K562 (cell line): ENCODE data around the gene PDE6H.

ENCODE experiments used
- CHD4 ChIP-seq: fragments of 200-600 bp; sonication (generic); IDR thresholded peaks from 3 replicates; pipeline ENCODE4 v1.6.1; 2012; ENCODE audit warnings: low read depth, mild to moderate bottlenecking, mixed read lengths, low read length, inconsistent platforms; ENCODE audit not compliant: insufficient read depth, insufficient replicate concordance, poor library complexity, severe bottlenecking
- DIDO1 ChIP-seq: fragments of 450-650 bp; IDR thresholded peaks from 2 replicates; pipeline ENCODE4 v1.6.1; 2016; ENCODE audit warnings: low read depth, missing biosample characterization, missing genetic modification characterization
- ESRRA ChIP-seq: fragments of 450-650 bp; IDR thresholded peaks from 2 replicates; pipeline ENCODE4 v1.6.1; 2014; ENCODE audit warnings: low read depth, mild to moderate bottlenecking, moderate library complexity, borderline replicate concordance
- EZH2 ChIP-seq: IDR thresholded peaks from 2 replicates; pipeline ENCODE4 v1.6.1; 2012; ENCODE audit warnings: low read depth, mild to moderate bottlenecking, inconsistent platforms, low read length, borderline replicate concordance
- GATAD2A ChIP-seq: fragments of 450-650 bp; IDR thresholded peaks from 2 replicates; pipeline ENCODE4 v1.6.1; 2017
- HNRNPL ChIP-seq: fragments of 200-400 bp; formaldehyde crosslinking; IDR thresholded peaks from 2 replicates; pipeline ENCODE4 v1.6.1; 2017; ENCODE audit warnings: low read depth, mild to moderate bottlenecking, low read length
- KAT7 ChIP-seq: sonication (generic); formaldehyde crosslinking; IDR thresholded peaks from 2 replicates; pipeline ENCODE4 v1.8.0; 2022; ENCODE audit warnings: missing genetic modification reagents, mild to moderate bottlenecking, borderline replicate concordance
- RFX5 ChIP-seq: IDR thresholded peaks from 2 replicates; pipeline ENCODE4 v1.6.1; 2011; ENCODE audit warnings: low read depth, mild to moderate bottlenecking, improper control_type of control experiment, low read length
- SPI1 ChIP-seq: IDR thresholded peaks from 2 replicates; pipeline ENCODE4 v1.6.1; 2011; ENCODE audit warnings: low read depth, low read length, control low read depth, borderline replicate concordance
- ZNF584 ChIP-seq: fragments of 200-800 bp; sonication (Bioruptor generic); IDR thresholded peaks from 2 replicates; pipeline ENCODE4 v1.6.1; 2016; ENCODE audit warnings: low read depth, mild to moderate bottlenecking, missing genetic modification characterization, missing compliant biosample characterization
- ZNF766 ChIP-seq: fragments of 200-800 bp; sonication (Bioruptor generic); conservative IDR thresholded peaks from 2 replicates; pipeline ENCODE4 v1.6.1; 2016; ENCODE audit warnings: missing genetic modification characterization, missing compliant biosample characterization
- TF ChIP-seq, protein P1 (sequence below): sonication (generic); formaldehyde crosslinking; IDR thresholded peaks from 2 replicates; pipeline ENCODE4 v1.8.0; 2022; ENCODE audit warnings: mild to moderate bottlenecking, low read depth, missing genetic modification reagents
- TF ChIP-seq, protein P2 (sequence below), 3 experiments: IDR thresholded peaks in 2 of 3; conservative IDR thresholded peaks in 1 of 3; 2 replicates each; pipeline ENCODE4 v1.5.1; 2011 to 2012; ENCODE audit warnings: low read length in 3 of 3, mild to moderate bottlenecking in 3 of 3, control low read depth in 2 of 3, improper control_type of control experiment in 1 of 3, inconsistent platforms in 1 of 3, low read depth in 1 of 3, mixed read lengths in 1 of 3, moderate library complexity in 1 of 3; ENCODE audit not compliant: insufficient read depth in 2 of 3
- TF ChIP-seq, protein P3 (sequence below): IDR thresholded peaks from 2 replicates; pipeline ENCODE4 v1.6.1; 2011; ENCODE audit warnings: borderline replicate concordance, low read depth, mild to moderate bottlenecking, moderate library complexity, low read length; ENCODE audit not compliant: insufficient read depth, poor library complexity, severe bottlenecking

DNA sequence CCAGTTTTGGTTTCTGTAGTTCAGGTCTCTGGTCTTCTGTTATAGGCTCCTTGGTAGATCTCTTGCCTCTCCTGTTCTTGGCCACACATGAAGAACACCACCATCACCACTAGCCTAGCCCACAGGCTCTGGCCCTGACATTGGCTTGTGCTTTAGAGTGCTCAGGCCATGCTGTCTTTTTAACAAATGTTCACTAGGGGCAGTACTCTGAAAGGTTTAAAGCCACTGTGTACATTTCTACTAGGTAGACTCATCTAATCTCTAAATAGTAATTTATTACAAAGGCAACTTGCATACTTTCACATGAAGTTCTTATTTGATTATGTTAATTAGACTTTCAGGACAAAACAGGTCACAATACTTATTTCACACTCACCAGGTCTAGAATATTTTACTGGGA lies 38.3 kb downstream of the PDE6H start:
- TF ChIP-seq EZH2: no peak
- no peak for TF ChIP-seq SPI1
- TF ChIP-seq KAT7 (CRISPR knock-in tag): no peak
- TF ChIP-seq DIDO1: no peak
- TF ChIP-seq, protein P1, sequence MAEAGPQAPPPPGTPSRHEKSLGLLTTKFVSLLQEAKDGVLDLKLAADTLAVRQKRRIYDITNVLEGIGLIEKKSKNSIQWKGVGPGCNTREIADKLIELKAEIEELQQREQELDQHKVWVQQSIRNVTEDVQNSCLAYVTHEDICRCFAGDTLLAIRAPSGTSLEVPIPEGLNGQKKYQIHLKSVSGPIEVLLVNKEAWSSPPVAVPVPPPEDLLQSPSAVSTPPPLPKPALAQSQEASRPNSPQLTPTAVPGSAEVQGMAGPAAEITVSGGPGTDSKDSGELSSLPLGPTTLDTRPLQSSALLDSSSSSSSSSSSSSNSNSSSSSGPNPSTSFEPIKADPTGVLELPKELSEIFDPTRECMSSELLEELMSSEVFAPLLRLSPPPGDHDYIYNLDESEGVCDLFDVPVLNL (CRISPR knock-in tag): no peak
- no peak for TF ChIP-seq ESRRA
- TF ChIP-seq, protein P2, sequence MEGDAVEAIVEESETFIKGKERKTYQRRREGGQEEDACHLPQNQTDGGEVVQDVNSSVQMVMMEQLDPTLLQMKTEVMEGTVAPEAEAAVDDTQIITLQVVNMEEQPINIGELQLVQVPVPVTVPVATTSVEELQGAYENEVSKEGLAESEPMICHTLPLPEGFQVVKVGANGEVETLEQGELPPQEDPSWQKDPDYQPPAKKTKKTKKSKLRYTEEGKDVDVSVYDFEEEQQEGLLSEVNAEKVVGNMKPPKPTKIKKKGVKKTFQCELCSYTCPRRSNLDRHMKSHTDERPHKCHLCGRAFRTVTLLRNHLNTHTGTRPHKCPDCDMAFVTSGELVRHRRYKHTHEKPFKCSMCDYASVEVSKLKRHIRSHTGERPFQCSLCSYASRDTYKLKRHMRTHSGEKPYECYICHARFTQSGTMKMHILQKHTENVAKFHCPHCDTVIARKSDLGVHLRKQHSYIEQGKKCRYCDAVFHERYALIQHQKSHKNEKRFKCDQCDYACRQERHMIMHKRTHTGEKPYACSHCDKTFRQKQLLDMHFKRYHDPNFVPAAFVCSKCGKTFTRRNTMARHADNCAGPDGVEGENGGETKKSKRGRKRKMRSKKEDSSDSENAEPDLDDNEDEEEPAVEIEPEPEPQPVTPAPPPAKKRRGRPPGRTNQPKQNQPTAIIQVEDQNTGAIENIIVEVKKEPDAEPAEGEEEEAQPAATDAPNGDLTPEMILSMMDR (IDR thresholded peaks at IDR 0.05 in 2 of 3, conservative IDR thresholded peaks at IDR 0.05 in 1 of 3; ENCODE audit: insufficient read depth in 2 of 3, low read depth in 1 of 3, low read length in 3 of 3): no peak
- TF ChIP-seq GATAD2A: no peak
- no peak for TF ChIP-seq ZNF766
- TF ChIP-seq RFX5: no peak
- TF ChIP-seq, protein P3, sequence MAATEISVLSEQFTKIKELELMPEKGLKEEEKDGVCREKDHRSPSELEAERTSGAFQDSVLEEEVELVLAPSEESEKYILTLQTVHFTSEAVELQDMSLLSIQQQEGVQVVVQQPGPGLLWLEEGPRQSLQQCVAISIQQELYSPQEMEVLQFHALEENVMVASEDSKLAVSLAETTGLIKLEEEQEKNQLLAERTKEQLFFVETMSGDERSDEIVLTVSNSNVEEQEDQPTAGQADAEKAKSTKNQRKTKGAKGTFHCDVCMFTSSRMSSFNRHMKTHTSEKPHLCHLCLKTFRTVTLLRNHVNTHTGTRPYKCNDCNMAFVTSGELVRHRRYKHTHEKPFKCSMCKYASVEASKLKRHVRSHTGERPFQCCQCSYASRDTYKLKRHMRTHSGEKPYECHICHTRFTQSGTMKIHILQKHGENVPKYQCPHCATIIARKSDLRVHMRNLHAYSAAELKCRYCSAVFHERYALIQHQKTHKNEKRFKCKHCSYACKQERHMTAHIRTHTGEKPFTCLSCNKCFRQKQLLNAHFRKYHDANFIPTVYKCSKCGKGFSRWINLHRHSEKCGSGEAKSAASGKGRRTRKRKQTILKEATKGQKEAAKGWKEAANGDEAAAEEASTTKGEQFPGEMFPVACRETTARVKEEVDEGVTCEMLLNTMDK: no peak
- TF ChIP-seq ZNF584 (CRISPR knock-in tag): no peak
- TF ChIP-seq HNRNPL: no peak
- no peak for TF ChIP-seq CHD4
